NCI-H2107 treated with DMSO at 0.1 percent for 48 hours (cell line): ENCODE measurements around the gene MX1.

Experiments used
- DNase-seq: peaks from one replicate; lab custom pipeline; 2025; ENCODE audit not compliant: unreplicated experiment; lab: John Stamatoyannopoulos, UW

The MX1 gene

GRCh38 chr21:41459884-41460534, 34.0 kb downstream of the MX1 start:
- DNase-seq = no peak

DNA sequence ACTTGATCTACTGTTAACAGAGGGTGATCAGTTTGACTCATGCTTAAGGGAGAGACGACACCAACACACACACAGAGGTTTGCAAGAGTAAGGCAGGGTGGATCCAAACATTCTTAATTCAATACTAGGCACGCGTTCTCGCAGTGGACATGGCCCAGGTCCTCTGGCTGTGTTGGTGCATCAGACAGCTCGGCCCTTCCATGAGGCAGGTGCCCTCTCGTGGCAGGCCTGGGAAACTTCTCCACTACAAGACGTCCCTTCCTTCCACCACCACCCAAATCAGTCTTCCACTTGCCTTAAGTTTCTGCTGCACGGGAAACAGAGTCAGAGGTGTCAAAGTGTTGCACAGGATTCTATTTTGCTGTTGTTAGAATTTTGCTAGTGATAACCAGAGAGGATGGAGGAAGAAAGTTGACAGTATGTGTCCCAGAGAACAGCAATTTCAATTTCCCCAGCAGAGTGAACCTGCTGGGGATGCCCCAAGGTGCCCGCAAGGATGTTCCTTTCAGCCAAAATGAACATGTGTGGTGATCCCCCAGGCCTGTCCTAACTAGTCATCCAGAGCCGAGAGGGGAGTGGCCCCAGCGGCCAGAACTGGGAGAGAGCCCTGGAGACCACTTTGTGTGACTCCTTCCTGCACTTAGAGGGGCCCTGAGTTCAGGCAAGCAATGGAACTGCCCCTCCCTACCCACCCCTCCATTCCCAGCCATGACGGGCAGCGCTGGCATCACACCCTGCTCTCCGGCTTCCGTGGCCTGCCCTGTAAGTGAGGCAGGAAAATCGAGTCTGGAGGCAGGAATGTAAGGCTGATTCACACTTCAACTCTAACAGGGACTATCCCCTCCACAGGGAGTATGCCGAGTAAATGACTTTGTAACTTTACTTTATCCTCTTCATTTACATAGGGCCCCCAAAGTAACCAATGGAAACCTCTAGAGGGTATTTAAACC, 34.8 kb downstream of the MX1 start:
- DNase-seq = peak; percentile 23

DNA sequence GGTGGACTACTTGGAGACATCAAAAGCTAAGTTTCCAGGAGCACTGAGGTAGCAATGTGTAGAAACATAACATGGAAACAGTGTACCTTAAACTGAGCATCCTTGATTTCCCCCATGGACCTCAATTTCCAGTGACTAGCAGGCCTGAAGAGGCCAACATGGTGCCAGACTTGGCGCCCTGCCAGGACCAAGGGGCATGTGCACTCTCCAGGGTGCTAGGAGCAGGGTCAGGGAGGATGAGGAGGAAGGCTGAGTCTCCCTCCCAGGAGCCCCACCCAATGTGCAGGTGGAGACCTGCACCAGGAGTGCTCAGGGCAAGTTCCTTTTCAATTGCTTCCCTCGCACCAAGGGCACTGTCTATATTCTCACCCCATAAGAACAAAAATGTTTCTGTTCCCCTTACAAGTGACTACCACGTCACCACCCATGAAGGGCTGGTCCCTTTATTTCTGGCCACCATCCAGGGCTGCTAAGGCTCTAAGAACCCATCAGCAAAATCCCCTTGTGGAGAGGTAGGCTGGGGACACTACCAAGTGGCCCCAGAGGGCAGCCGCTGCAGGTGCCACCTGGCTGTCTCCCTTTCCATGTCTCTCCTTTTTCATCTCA, 39.2 kb downstream of the MX1 start:
- no peak for DNase-seq

DNA sequence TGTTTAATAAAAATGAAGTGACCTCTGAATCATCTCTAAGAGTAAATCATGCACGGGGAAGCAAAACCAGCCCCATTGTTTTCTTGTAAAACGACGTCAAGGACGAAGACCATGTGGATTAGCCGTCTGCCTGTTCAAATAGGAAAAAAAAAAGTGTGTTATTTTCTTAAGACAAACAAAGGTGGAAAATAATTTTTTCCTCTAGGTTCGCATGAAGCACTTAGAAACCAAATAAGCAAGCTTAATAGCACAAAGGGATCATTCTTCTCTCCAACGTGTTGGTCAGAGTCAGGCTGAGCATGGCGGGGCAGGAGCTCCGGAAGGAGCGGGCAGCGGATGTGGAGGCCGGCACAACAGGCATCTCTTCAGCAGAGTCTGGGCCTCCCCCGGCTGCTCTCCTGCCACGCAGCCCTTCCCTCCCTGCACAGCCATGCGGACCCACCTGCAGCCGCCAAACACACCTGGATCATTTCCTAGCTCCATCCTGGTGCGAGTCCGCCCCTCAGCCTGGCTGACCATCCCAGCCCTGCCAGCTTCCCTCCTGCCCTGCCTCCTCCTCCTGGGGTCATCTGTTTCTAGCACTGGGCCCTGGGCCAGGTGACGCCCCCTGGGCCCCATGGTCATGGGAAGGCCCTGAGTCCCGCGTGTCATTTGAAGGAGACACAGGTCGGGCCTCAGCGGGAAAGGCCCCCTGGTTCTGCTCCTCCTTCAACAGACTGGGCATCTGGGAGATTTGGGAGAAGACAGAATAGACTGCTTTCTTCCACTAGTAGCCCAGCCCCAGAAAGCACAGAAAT, 40.2 kb downstream of the MX1 start:
- DNase-seq = no peak

DNA sequence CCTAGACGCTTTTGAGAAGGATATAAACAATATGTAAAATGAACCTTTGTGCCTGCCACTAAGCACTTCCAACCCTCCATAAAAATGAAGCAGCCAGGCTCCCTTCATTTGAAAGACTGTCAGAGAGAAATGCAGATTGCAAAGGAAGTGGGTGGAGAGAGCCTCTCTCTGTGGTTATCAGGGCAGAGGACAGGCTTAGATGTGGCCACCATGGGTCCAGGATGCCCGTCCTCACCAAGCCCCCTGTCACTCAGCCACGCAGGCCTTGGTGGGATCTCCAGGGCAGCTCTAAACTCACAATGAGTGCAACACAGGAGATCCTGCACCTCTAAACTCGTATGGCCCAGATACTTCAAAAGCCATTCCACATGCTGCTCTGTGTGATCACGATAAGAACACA, 44.0 kb downstream of the MX1 start:
- no peak for DNase-seq

GRCh38 chr21:41472753-41473548, 46.9 kb downstream of the MX1 start:
- no peak for DNase-seq

GRCh38 chr21:41475714-41476420, 49.8 kb downstream of the MX1 start:
- DNase-seq = no peak

- DNase-seq = peak; percentile 96
These were observed 51.7 kb downstream of the MX1 start for GRCh38 chr21:41477641-41478318.

DNA sequence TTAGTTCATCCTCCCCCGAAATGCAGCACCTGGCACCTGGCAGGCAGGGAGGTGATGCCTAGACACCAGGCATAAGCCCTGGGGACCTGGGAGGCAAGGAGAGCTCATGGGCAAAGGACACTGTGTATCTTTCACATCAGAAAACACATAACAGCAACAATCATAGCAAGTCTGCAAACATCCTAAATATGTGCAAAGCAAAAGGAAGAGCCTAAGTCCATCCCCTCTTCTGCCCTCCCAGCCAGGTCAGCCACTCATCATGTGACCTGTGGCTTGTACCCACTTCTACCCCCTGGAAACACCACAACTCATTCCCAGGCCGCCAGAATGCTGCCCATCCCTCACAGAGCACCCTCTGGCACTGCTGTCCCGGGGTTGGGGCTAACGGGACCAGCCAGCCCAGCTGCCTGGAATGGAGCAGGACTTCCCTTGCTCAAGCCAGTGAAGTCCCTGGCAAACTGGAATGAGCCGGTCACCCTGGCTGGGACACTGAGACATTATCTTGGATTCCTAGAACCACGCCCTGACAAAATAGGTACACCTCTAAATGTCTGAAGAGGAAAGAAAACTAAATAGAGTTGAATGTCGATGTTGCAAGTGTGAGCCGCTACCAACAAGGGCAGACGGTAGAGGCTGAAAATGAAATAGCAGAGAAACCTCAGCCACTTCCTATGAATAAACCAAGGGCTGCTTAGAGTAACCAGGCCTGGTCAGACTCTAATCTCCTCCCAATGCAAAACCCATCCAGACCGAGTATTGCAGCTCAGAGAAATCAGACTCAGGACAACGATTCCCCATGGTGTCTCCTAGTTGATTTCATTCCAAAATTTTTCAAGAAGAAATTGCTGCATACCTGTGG, 52.5 kb downstream of the MX1 start:
- peak; percentile 29 for DNase-seq

DNA sequence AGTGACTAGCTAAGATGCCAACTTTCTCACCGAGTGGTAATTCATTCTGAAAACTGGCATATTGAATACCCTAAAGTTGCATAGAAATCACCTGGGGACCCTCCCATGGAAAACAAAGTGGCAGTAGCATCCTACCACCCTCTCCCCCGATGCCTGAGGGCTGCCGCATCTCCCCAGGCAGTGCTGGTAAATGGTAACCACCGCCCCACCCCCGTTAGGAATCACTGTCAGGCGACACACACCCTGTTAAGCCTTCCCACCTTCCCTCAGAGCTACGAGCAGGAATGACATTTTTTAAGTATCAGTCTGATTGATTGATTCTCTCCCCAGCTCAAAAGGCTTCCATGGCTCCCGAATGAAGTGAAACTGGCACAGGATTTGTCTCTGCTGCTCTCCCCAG, 53.6 kb downstream of the MX1 start:
- no peak for DNase-seq

DNA sequence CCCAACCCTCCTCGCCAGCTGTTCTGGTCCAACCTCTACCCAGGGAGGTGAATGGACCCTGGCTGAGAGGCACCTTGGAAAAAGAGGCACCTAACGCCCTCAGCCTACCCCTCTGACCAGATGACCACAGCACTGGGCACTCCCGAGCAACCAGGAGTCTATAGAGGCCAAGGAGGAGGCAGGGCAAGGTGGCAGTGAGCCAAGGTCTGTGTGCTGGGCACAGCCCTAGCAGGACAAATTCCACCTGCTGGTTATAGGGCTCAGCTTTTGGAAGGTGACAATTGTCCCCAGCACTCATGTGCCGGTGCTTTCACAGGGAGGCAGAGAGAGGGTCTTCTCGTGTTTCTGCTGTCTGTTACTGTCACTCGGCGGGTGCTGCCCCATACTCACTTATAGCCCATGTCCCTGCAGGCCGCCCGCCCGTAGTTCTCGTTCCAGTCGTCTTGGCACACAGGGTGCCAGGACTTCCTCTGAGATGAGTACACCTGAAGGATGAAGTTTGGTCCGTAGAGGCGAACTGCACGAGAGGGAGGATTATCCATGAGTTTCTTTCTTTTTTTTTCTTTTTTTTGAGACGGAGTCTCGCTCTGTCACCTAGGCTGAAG, 54.1 kb downstream of the MX1 start:
- DNase-seq = no peak

DNA sequence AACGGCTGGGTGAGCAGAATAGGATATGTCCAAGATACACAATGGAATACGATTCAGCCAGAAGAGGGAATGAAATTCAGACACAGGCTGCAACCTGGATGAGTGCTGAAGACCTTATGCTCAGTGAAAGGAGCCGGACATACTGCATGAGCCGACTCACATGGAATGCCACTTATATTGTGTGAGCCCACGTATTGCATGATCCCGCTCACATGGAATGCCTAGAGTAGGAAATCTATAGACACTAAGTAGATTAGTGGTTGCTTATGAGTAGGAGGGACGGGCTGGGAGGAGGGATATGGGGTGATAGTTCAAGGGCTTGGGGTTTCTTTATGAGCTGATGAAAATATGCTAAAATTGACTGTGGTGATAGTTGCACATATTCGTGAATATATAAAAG, 55.2 kb downstream of the MX1 start:
- no peak for DNase-seq

- peak; percentile 55 for DNase-seq
These were observed 56.3 kb downstream of the MX1 start for GRCh38 chr21:41482301-41482700.

- DNase-seq = no peak
These were observed 56.9 kb downstream of the MX1 start for GRCh38 chr21:41482980-41483379.

GRCh38 chr21:41483415-41483814, 57.4 kb downstream of the MX1 start:
- DNase-seq = no peak

GRCh38 chr21:41483973-41484372, 57.9 kb downstream of the MX1 start:
- no peak for DNase-seq

DNA sequence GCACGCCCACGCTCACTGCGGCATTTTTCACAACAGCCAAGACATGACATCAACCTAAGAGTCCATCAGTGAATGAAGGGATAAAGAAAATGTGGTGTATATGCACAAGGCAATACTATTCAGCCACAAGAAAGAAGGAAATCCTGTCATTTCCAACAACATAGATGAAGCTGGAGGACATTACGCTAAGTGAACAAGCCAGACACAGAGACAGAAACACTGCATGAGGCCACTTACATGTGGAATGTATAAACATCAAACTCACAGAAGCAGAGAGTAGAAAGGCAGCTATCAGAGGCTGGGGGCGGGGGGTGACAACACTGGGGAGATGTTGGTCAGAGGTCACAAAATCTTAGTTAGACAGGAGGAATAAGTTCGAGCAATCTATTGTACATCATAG, 61.0 kb downstream of the MX1 start:
- no peak for DNase-seq

DNA sequence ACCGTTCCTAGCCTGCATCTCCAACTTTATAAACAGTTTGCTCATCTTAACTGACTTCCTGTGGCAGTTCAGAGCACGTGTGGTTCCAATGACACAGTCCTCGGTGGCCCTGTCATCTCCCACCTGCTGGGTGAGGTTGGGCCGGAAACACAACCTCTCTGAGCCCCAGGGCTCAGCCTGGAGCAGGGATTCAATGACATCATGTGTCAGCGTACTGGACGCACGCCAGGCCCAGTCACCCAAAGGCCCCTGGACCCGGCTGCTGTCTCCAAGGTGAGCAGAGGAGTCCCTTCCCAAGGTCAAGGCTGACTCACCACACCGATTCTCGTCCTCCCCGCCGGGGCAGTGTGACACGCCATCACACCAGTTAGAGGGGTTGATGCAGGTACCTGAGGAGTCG, 62.0 kb downstream of the MX1 start:
- no peak for DNase-seq
